Vagina (tissue), 2 donors: Measurements from ENCODE around the gene NXPH4. TPM values are rescaled to one million over a fixed set of nuclear protein-coding genes. Genes with fewer than 3 reads are reported as not detected.

Experiments
- DNase-seq, 2 donors: peaks; one replicate each; pipeline ENCODE4 v3.0.0-alpha.2; 2017; ENCODE audit errors: extremely low spot score in 2 of 2
- H3K27ac ChIP-seq: fragments of 200-600 bp; sonication (generic); one replicate; pipeline ENCODE4 v1.5.1; 2019
- H3K27me3 ChIP-seq: fragments of 200-600 bp; sonication (generic); one replicate; pipeline ENCODE4 v1.5.1; 2019
- H3K36me3 ChIP-seq, 2 donors: fragments of 200-600 bp; sonication (generic); one replicate each; pipeline ENCODE4 v1.5.1; 2017 to 2019
- H3K4me1 ChIP-seq: fragments of 200-600 bp; sonication (generic); one replicate; pipeline ENCODE4 v1.5.1; 2019
- H3K4me3 ChIP-seq, 2 donors: fragments of 200-600 bp; sonication (generic); 1 replicate in 1 of 2; 2 replicates in 1 of 2; pipeline ENCODE4 v1.5.1; 2016 to 2019
- H3K9me3 ChIP-seq: fragments of 200-600 bp; sonication (generic); one replicate; pipeline ENCODE4 v1.5.1; 2019
- POLR2A ChIP-seq, 2 donors: fragments of 450-650 bp; IDR thresholded peaks; one replicate each; pipeline ENCODE4 v1.6.1; 2017; ENCODE audit warnings: antibody characterized with exemption in 2 of 2, mild to moderate bottlenecking in 2 of 2, moderate library complexity in 2 of 2
- POLR2AphosphoS5 ChIP-seq, 2 donors: sonication (generic); formaldehyde crosslinking; IDR thresholded peaks; one replicate each; pipeline ENCODE4 v1.9.0; 2017; ENCODE audit warnings: antibody characterized with exemption in 2 of 2, mild to moderate bottlenecking in 2 of 2, low read depth in 1 of 2; ENCODE audit not compliant: insufficient read depth in 1 of 2
- intact Hi-C: fragments of 100-400 bp; cut with DNase I; formaldehyde crosslinking; loops from one replicate; pipeline ENCODE4 v1.15.1; 2023
- total RNA-seq: library from RNA; depleted of rRNA; stranded (reverse); fragments of >200 nt; gene quantifications from one replicate; pipeline ENCODE4 v1.2.3, GENCODE V29; 2016
- TF ChIP-seq, protein P1 (sequence below), 3 experiments: fragments of 450-650 bp in 2 of 3; fragments of 200-600 bp in 1 of 3; sonication (generic) in 1 of 3; IDR thresholded peaks; one replicate each; pipeline ENCODE4 v1.5.1; 2017 to 2019; ENCODE audit warnings: antibody characterized with exemption in 3 of 3, mild to moderate bottlenecking in 2 of 3, moderate library complexity in 2 of 3

The NXPH4 gene
- total RNA-seq, 1 donor from 2014 or later: 3.2 TPM

- intact Hi-C loops: loop anchor here (5.0 kb wide), 1 partner anchor 33 kb away; no protein-coding TSS in a partner anchor
- Histone ChIP-seq H3K27ac (peak overlapping the region; percentile 12), H3K9me3 (no peaks in the 10 kb centered on the region), H3K36me3 (no peaks in the 10 kb centered on the region), H3K4me3 (peak overlapping the region; percentile 44 to 59), H3K27me3 (peaks cover 15% of the 10 kb centered on the region), H3K4me1 (peaks cover 85% of the 10 kb centered on the region)
- TF ChIP-seq POLR2A (IDR thresholded peaks at IDR 0.05): no peak
- TF ChIP-seq POLR2AphosphoS5 (IDR thresholded peaks at IDR 0.05; ENCODE audit: insufficient read depth in 1 of 2, low read depth in 1 of 2): no peak
- TF ChIP-seq, protein P1, sequence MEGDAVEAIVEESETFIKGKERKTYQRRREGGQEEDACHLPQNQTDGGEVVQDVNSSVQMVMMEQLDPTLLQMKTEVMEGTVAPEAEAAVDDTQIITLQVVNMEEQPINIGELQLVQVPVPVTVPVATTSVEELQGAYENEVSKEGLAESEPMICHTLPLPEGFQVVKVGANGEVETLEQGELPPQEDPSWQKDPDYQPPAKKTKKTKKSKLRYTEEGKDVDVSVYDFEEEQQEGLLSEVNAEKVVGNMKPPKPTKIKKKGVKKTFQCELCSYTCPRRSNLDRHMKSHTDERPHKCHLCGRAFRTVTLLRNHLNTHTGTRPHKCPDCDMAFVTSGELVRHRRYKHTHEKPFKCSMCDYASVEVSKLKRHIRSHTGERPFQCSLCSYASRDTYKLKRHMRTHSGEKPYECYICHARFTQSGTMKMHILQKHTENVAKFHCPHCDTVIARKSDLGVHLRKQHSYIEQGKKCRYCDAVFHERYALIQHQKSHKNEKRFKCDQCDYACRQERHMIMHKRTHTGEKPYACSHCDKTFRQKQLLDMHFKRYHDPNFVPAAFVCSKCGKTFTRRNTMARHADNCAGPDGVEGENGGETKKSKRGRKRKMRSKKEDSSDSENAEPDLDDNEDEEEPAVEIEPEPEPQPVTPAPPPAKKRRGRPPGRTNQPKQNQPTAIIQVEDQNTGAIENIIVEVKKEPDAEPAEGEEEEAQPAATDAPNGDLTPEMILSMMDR (IDR thresholded peaks at IDR 0.05): no peak
- DNase-seq: no peak
Observed at GRCh38 chr12:57240066-57240921, 23.7 kb downstream of the NXPH4 start.

GRCh38 chr12:57240926-57241401, 24.4 kb downstream of the NXPH4 start:
- peaks cover 15% of the 10 kb centered on the region for H3K27me3 ChIP-seq
- TF ChIP-seq, protein P1 (IDR thresholded peaks at IDR 0.05): peak in 1 of 3 experiments; percentile 9
- no peak for TF ChIP-seq POLR2A (IDR thresholded peaks at IDR 0.05)
- TF ChIP-seq POLR2AphosphoS5 (IDR thresholded peaks at IDR 0.05; ENCODE audit: insufficient read depth in 1 of 2, low read depth in 1 of 2): no peak
- no peaks in the 10 kb centered on the region for H3K9me3 ChIP-seq
- intact Hi-C loops: loop anchor here (5.0 kb wide), 1 partner anchor 34 kb away; no protein-coding TSS in a partner anchor
- DNase-seq: no peak
- no peaks in the 10 kb centered on the region for H3K36me3 ChIP-seq
- peak overlapping the region; percentile 44 to 59 for H3K4me3 ChIP-seq
- peaks cover 78% of the 10 kb centered on the region for H3K4me1 ChIP-seq
- H3K27ac ChIP-seq: no peak overlapping the region

- no peak overlapping the region for H3K4me3 ChIP-seq
- intact Hi-C loops: loop anchor here (5.0 kb wide), 1 partner anchor 34 kb away; no protein-coding TSS in a partner anchor
- TF ChIP-seq POLR2AphosphoS5 (IDR thresholded peaks at IDR 0.05; ENCODE audit: insufficient read depth in 1 of 2, low read depth in 1 of 2) (no peak), POLR2A (IDR thresholded peaks at IDR 0.05) (no peak)
- TF ChIP-seq, protein P1 (IDR thresholded peaks at IDR 0.05): no peak
- H3K9me3 ChIP-seq: no peaks in the 10 kb centered on the region
- H3K36me3 ChIP-seq: no peaks in the 10 kb centered on the region
- H3K4me1 ChIP-seq: peaks cover 73% of the 10 kb centered on the region
- peaks cover 15% of the 10 kb centered on the region for H3K27me3 ChIP-seq
- DNase-seq: no peak
- no peak overlapping the region for H3K27ac ChIP-seq
Observed at GRCh38 chr12:57241402-57242310, 25.1 kb downstream of the NXPH4 start.

DNA sequence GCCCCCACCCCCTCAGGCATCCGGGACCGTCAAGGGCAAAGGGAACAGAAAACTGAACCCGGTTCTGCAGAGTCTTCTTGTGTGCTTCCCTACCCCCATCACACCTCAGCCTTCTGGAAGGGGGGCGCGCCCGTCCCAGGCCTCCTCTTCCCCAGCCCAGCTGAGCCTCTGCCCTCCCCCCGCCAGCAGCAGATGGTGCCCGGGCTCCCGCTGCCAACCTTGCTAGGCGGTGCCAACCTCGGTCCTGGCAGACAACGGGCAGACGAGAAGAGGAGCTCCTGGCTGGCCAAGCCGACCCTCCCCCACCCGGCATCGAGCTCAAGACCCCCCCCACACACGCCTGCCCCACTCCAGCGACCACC, 25.7 kb downstream of the NXPH4 start:
- H3K4me3 ChIP-seq: peak overlapping the region; percentile 20 to 22
- H3K36me3 ChIP-seq: no peaks in the 10 kb centered on the region
- intact Hi-C loops: loop anchor here (5.0 kb wide), 1 partner anchor 35 kb away; no protein-coding TSS in a partner anchor
- no peak overlapping the region for H3K27ac ChIP-seq
- no peak for DNase-seq
- no peaks in the 10 kb centered on the region for H3K9me3 ChIP-seq
- TF ChIP-seq, protein P1 (IDR thresholded peaks at IDR 0.05): no peak
- TF ChIP-seq POLR2AphosphoS5 (IDR thresholded peaks at IDR 0.05; ENCODE audit: insufficient read depth in 1 of 2, low read depth in 1 of 2): no peak
- TF ChIP-seq POLR2A (IDR thresholded peaks at IDR 0.05): no peak
- H3K27me3 ChIP-seq: peaks cover 15% of the 10 kb centered on the region
- peaks cover 66% of the 10 kb centered on the region for H3K4me1 ChIP-seq
